CD4-positive, alpha-beta T cell treated with Interleukin-21 for 1 hour (primary cell): Measurements from ENCODE around the gene CHCHD1.
"Not testable (repeated sequence)": the region's sequence is repeated elsewhere in the genome, so short reads cannot be mapped to it uniquely, and the experiment has no call there.

Source experiments
- DNase-seq: peaks from one replicate; pipeline ENCODE4 v3.0.0-alpha.2; 2020

The CHCHD1 gene

GRCh38 chr10:73781879-73782748, at the start of gene CHCHD1:
TSS of gene CHCHD1 (plus strand) at chr10:73782048. CDS start at chr10:73782076, 28 bp downstream.
- DNase-seq, result peak; percentile 89

GRCh38 chr10:73732426-73732825, 49.4 kb upstream of the CHCHD1 start:
- DNase-seq, result no peak

GRCh38 chr10:73732931-73733623, 48.8 kb upstream of the CHCHD1 start:
- no peak for DNase-seq

GRCh38 chr10:73734028-73734720, 47.7 kb upstream of the CHCHD1 start:
- DNase-seq, result no peak

- no peak for DNase-seq
Measured at GRCh38 chr10:73734796-73735305, 47.0 kb upstream of the CHCHD1 start.

- not testable (repeated sequence) for DNase-seq
Measured at GRCh38 chr10:73740501-73741254, 41.2 kb upstream of the CHCHD1 start.

- no peak for DNase-seq
Measured at GRCh38 chr10:73742454-73742734, 39.5 kb upstream of the CHCHD1 start.

GRCh38 chr10:73743327-73743904, 38.4 kb upstream of the CHCHD1 start:
- no peak for DNase-seq

- DNase-seq, result peak; percentile 96
Measured at GRCh38 chr10:73743905-73744663, 37.8 kb upstream of the CHCHD1 start, which contains the start of gene SEC24C. TSS of gene SEC24C (plus strand) at chr10:73744372. CDS start at chr10:73746833, 2,461 bp downstream.

- peak; percentile 60 for DNase-seq
Measured at GRCh38 chr10:73744664-73744975, 37.2 kb upstream of the CHCHD1 start.

GRCh38 chr10:73746721-73747120, 35.1 kb upstream of the CHCHD1 start:
- DNase-seq, result no peak

GRCh38 chr10:73750819-73751218, 31.0 kb upstream of the CHCHD1 start:
- DNase-seq, result no peak

- no peak for DNase-seq
Measured at GRCh38 chr10:73756183-73756582, 25.7 kb upstream of the CHCHD1 start.

GRCh38 chr10:73758704-73759511, 22.9 kb upstream of the CHCHD1 start:
- DNase-seq, result peak; percentile 45

- peak; percentile 86 for DNase-seq
Measured at GRCh38 chr10:73759512-73760115, 22.2 kb upstream of the CHCHD1 start.

- DNase-seq, result no peak
Measured at GRCh38 chr10:73761781-73762180, 20.1 kb upstream of the CHCHD1 start.

GRCh38 chr10:73762915-73763314, 18.9 kb upstream of the CHCHD1 start:
- DNase-seq, result no peak

- peak; percentile 73 for DNase-seq
Measured at GRCh38 chr10:73763343-73763742, 18.5 kb upstream of the CHCHD1 start.

- DNase-seq, result no peak
Measured at GRCh38 chr10:73765066-73765465, 16.8 kb upstream of the CHCHD1 start.

GRCh38 chr10:73768881-73769280, 13.0 kb upstream of the CHCHD1 start:
- DNase-seq, result peak; percentile 72
